ENCODE results near the gene FXR1.
"Not testable (repeated sequence)": the region's sequence is repeated elsewhere in the genome, so short reads cannot be mapped to it uniquely, and the experiment has no call there.

FXR1 gene

DNA sequence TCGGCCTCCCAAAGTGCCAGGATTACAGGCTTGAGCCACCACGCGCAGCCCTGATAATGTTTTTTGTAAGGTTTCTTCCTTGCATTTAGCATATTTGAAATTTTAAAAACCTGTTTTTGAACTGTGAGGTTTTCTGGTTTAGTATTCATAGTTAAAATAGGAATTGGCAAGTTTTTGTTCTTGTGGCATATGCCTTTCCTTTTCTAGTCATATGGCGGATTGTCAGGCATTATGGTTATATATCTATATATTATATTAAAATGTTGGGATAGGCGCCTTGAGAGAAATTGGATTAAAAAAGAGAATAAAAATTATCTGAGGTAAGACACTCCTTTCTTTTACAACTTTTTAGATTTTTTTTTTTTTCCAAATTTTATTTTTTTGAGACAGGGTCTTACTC is 28.4 kb downstream of the FXR1 start:
- DNase-seq, result no peak

DNA sequence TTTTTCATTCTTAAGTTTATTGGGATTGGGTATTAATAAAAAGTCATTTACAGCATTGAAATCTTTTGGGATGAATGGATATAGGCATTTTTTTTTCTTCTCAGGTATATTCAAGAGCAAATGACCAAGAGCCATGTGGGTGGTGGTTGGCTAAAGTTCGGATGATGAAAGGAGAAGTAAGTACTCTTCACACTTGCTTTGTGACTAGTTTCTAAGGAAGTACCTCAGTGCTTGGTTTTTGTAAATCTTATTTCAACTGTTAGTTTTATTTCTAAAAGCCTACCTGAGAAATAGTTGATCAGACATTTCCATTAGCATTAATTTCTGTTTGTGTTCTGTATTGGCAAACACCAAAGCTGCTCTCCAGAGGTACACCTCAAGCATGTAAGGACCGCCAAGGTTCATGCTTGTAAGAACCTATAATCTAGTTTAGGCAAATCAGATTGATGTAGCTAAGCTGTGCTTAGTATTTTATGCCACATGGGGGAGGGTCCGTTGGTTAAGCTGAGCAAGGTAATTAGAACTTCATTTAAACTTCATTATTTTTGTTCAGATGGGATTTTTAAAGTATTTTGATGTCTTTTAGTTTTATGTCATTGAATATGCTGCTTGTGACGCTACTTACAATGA is 35.4 kb downstream of the FXR1 start:
- no peak for DNase-seq

DNA sequence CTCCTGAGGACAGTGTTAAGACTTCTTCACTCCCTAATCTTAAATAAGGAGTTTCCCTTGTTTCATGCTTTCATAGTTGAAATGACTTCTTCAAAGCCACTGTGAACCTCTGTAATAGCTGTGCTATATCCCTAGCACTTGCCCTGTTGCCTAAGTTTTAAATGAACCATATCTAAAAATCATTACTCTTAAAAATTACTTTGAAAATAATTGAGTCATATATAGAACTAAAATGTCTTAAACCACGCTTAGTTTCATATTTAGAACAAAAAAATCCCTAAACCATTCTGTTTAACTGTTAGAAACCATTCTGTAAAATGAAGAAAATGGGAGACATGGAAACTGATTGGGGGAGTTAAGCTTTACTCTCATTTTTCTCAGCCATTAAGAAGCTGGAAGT is 47.2 kb downstream of the FXR1 start:
- DNase-seq, result no peak

DNA sequence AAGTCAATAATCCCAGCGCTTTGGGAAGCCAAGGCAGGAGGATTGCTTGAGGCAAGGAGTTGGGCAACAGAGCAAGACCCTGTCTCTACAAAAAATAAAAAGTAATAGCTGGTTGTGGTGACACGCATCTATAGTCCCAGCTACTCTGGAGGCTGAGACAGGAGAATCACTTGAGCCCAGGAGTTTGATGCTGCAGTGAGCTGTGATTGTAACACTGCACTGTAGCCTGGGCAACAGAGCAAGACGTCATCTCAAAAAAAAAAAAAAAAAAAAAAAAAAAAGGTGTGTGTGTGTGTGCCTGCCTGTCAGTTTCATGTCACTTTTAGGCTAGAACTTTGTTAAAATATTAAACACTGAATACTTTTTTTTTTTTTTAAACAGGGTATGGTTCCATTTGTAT is 48.6 kb downstream of the FXR1 start:
- DNase-seq, result no peak

DNA sequence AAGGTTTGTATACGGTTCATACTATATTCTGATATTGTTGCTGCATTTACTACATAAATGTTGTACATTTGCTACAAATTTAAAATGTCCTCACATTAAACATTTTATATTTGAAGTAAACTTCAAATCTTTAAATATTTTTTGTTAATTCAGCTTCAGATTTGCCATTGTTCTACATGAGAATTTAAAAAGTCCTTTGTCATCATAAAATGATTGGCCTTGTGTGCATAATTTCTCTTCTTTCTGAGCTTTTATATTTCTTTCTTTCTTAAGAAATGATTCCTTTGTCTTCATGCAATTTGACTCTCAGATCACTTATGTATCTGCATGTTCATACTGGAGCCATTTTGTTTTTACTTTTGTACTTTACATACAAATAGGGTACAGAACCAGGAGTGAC is 49.1 kb downstream of the FXR1 start:
- no peak for DNase-seq

DNA sequence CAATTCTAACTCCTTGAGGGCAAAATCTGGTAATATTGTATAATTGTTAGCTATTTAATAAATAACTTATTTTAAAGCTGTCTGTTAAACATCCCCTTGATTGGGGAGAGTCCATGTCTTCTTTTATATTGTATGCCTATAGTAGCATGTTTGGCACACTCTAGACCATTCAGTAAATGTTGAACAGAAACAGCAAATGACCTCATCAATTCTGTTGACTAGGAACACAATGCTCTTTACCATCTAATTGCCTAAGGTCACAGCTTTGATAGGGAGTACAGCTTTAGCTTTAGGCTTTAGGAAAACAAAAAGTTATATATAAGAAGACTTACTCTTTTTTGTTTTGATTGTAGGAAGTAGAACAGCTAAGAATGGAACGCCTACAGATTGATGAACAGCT is 50.1 kb downstream of the FXR1 start:
- DNase-seq, result no peak

DNA sequence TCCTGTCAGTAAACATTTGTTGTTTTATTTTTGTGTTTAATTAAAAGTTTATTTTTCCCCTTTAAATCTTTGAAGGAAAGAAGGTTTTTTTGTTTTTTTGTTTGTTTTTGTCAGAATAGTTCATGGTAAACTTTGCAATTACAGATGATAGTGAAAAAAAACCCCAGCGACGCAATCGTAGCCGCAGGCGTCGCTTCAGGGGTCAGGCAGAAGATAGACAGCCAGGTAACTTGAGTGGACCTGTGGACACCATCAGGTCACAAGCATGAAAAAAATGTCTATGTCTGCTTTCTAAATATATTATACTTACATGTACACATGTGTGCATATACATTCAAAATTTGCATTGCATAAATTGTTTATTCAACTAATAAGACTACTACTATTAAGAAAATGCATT is 58.5 kb downstream of the FXR1 start:
- no peak for DNase-seq

DNA sequence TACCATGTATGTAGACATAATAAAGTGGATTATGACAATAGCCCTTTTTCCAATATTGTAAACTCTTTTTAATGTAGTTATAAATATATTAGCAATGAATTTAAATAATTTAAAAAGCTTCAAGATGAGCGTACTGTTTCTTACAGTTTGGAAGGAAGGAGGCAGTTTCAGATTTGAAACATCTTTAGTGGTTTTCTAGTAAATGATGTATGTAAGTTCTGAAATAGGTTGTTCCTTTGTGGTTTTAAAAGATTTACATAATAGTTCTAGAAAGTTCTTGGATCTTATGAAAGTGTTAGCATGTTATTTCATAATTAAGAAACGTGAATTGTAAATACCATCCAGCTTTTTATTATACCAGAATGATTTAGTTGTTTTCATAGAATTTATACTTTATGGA is 61.1 kb downstream of the FXR1 start:
- DNase-seq, result no peak

DNA sequence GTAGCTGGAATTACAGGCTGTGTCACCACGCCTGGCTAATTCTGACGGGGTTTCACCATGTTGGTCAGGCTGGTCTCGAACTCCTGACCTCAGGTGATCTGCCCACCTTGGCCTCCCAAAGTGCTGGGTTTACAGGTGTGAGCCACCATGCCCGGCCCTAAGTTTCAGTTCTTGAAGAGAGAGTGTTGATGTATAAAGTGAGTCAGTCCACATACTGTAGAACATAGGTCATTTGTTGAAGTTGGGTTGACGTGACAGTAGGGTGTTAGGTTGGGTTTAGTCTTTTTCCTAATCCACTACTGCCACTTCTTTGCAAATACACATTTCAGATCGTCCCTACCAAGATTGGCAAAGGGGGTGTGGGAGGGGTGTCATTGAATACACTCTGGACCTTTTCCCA is 61.8 kb downstream of the FXR1 start:
- DNase-seq, result no peak

DNA sequence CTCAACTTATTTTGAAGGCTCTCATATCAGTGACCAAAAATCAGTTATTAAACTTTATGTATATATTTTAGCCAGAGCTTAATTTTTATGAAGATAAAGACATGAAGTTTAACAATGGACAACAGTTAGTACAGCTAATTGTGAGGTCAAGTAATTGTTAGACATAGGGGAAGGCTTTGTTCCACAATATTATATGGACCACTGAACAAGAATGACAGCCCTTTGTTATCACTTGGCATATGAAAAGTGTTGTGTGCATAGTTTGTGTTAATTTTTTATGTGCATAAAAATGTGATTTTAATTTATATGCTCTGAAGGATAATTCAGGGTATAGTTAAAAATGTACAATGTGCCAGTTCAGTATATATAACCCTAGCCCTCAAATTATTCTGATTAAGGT is 65.0 kb downstream of the FXR1 start:
- DNase-seq, result no peak

DNA sequence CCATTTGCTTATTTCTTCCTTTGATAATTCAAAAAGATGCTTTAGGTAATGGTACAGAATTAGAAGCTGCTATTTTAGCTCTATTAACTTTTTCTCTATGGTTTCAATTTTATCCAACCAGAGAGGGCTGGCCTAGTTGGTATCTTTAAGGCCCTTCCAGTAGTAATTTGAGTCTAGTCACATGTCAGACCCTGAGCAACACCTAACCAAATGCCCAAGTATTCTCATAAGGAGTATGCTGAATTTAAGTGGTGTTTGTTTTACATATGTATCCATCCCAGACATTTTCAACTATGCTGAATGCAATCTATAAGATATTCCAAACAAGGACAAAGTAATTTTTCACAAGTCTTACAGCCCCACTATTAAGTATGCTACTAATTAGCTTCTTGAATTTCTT is 67.5 kb downstream of the FXR1 start:
- DNase-seq, result no peak

DNA sequence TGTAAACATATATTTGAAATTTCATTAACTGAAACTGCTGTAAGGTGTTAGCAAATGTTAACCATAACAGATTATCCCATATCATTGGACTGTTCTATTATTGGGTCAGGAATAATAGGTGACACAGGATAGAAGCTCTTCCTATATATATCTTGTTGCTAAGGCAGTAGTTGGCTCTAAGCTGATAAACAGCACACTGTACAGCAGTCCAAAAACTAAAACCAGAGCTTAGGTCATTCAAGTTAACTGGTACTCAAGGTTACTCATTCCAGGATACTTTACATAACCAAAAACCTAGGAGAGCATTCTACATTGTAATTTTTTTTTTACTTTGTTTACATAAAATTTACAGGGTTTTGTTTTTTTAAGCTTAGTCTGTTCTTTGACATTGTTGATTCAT is 68.1 kb downstream of the FXR1 start:
- DNase-seq, result no peak

DNA sequence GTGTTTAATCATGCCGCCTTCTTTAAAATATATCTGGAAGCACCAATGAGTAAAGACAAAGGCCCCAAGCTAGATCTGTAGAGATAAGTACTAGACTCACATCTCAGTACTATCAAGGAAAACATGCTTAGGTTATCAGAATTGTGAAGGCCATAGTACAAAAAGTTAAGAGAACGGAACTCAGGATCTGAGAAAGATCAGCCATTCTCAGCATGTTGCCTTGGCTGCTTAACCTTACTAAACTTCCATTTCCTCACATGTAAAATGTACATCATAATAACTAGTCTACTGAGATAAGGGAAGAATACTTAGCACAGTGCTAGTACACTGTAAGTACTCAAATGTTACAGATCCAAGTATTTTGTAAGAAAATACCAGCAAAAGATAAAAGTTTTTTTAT is 69.4 kb downstream of the FXR1 start:
- DNase-seq, result no peak

DNA sequence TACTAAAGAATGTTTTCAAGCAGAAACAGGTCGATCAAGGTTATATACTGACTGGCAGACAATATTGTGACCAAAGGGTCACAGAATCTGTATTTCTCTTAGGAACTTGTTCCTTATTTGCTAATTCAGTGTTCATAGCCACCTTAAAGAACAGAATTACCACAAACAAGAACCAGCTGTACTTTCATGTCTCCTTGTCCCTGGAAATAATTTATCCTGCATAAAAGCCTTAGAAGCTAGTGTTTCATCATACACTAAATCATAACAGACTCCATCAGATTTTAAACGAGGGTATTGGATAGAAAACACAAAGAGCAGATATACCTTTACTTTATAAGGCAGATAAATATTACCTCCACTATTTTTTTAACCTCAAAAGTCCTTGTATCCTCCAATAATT is 70.7 kb downstream of the FXR1 start:
- DNase-seq, result no peak

DNA sequence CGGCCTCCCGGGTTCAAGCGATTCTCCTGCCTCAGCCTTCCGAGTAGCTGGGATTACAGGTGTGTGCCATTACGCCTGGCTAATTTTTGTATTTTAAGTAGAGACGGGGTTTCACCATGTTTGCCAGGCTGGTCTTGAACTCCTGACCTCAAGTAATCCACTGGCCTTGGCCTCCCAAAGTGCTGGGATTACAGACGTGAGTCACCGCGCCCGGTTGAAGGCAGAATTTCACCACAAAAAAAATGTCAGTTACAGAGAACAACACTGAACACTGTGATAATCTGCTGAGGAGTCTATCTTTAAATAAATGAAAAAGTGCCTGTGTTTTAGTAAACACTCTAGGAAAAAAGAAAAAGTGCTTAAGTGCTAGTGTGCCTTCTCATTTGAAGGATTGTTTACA is 73.9 kb downstream of the FXR1 start:
- DNase-seq, result not testable (repeated sequence)

DNA sequence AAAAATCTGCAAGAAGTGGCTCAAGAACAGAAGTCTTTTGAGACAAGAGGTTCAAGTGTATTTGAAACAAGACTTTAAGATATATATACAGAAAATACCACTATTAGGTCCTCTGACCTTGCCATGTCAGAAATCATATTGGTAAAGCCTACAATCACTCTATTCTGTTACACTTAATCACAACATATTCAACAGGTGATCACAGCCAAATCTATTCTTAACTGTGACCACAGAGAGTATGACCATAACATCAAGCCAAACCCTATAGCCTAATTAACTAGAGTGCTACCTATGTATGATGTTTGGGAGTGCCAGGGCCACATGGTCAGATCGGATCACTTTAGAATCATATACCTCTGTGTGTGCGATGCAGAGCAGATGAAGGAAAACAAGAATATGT is 74.9 kb downstream of the FXR1 start:
- DNase-seq, result no peak

DNA sequence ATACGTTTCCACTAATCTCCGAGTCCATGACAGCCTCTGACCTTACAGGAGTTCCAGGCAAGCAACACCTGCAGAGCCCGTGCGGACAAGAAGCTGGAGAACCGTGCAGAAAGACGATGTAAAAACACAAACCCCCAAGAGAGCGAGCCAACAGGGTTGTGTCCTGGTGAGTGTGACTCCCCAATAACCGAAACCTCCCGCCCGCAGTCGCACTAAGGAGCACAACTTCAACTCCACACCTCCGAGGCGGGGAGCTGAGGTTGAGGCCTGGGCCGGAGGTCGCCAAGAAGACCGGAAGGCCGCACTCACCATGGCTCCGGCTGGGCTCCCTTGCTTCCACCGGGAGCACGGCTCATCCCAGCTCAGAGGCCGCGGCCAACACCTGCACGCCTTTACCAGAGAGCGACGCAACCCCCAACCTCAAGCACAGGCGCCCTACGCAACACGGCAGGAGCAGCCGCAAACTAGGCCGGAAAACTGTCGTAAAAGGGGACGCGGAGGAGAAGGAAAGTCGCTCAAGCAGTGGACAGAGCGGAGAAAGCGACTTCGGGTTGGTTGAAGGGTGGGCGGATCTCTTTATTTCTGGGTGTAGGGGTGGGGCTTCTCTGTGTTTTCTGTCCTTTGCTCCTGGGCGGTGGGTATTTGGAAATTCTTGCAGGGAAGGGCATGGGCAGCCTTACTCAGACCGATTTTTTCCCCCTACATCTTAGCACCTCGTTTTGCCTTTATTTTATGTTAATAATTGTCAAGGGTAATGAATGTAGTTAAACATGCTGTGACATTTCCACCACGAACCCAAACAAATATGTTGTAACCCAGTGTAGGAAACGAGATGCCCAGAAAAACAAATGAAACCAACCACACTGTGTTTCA is 77.1 kb downstream of the FXR1 start, which contains the start of gene DNAJC19:
DNAJC19 (minus strand) TSS at position 446 of the 873 bp plus-strand sequence; CDS start at position 312, 134 bp downstream.
- peak; percentile 92 for DNase-seq

DNA sequence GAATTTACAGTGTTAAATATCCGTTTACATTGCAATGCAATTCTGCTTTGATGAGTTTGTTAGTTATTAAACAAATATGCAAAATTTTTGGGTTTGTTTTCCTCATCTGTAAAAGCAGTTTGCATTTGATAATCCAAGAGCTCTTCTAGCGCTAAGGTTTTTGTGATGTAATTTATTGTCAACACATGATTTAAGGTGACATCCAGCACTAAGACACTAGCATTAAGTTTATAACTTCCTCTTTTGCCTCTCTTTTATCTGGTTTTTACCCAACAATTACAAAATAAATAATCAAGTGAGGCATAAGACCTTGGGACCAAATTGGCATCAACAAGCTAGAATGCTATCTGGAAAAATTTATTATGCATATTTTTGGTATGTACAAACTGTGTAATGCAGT is 78.0 kb downstream of the FXR1 start:
- no peak for DNase-seq

DNA sequence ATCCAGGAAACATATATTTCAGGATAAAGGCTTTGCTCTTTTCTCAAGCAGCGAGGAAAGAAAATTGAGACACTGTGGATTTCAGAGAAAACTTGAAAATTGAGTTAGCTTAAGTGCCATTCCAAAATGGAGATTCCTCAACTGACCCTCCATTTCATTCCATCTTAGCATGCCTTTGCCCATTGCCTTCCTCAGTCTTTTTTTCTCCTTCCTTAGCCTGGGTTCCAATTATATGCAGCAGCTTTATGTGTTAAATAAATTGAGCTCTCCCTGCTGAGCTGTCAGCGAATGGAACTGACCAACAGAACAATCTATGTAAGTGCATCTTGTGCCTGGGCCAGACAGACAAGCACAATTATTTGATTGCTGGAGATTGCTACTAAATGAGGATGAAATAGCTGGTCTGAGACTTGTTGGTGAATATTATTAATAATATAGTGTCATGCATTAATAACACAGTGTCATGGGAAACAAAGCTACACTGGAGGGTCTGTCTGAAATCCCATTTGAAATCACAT is 84.0 kb downstream of the FXR1 start:
- no peak for DNase-seq

DNA sequence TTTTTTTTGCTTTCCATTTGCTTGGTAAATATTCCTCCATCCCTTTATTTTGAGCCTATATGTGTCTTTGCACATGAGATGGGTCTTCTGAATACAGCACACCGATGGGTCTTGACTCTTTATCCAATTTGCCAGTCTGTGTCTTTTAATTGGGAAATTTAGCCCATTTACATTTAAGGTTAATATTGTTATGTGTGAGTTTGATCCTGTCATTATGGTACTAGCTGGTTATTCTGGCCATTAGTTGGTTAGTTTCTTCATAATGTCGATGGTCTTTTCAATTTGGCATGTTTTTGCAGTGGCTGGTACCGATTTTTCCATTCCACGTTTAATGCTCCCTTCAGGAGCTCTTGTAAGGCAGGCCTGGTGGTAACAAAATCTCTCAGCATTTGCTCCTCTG is 89.9 kb downstream of the FXR1 start:
- DNase-seq, result not testable (repeated sequence)

DNA sequence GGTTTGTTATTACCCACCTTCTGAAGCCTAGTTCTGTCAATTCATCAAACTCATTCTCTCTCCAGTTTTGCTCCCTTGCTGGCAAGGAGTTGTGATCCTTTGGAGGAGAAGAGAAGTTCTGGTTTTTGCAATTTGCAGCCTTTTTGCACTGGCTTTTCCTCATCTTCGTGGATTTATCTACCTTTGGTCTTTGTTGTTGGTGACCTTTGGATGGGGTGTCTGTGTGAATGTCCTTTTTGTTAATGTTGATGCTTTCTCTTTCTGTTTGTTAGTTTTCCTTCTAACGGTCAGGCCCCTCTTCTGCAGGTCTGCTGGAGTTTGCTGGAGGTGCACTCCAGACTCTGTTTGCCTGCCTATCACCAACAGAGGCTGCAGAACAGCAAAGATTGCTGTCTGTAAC is 91.0 kb downstream of the FXR1 start:
- not testable (repeated sequence) for DNase-seq

DNA sequence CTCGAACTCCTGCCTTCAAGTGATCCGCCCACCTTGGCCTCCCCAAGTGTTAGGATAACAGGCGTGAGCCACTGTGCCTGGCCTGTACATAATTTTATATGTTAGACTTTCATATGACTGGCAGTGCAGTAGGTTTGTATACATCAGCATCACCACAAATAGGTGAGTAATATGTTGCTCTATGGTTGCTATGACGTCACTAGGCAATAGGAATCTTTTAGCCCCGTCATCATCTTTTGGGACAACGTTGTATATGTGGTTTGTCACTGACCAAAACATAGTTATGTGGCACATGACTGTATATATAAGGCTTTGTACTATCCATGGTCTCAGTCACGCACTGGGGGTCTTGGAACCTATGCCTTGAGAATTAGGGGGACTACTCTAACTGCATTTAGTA is 94.1 kb downstream of the FXR1 start:
- no peak for DNase-seq

DNA sequence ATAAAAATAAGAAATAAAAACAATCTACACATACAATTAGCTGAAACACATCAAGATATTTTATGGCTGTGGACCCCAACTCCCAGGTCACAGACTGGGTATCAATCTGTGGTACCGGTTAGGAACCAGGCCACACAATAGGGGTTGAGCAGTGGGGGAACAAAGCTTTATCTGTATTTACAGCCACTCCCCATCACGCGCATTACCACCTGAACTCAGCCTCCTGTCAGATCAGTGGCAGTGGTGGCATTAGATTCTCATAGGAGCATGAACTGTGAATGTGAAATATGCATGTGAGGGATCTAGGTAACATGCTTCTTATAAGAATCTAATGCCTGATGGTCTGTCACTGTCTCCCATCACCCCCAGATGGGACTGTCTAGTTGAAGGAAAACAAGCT is 94.8 kb downstream of the FXR1 start:
- DNase-seq, result no peak

DNA sequence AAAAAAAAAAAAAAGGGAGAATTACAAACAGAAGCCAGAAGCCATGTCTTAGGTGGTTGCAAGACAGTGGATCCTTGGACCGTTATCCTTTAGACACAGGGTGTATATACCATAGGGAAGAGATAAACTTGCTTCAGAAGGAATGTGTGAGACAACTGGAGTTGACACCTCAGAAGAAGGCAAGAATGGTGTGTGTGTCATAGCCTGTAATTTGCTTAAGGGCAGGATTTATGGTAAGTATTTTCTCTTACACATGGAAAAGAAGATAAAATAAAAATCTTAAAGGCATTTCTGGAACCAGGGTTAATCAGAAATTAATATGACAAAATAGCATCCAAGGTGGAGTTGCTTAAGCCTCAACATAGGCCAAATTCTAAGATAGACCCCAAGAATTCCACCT is 96.3 kb downstream of the FXR1 start:
- DNase-seq, result no peak

Data from NCI-H1048 (cell line).